GM12878 (cell line): Measurements from ENCODE around the gene NECAB3. TPM values are rescaled to one million over a fixed set of nuclear protein-coding genes. Genes with fewer than 3 reads are reported as not detected.

Experiments
- ATAC-seq: fragments of 200-7000 bp; cut with Tn5 transposase; 3 replicates; pipeline ENCODE4 v1.9.1; 2020; ENCODE audit warnings: mild to moderate bottlenecking, moderate library complexity
- BruUV-seq: library from RNA; stranded (reverse); fragments of 400-500 nt; replicated peaks from 2 replicates; lab custom pipeline; 2021; lab: Mats Ljungman, UMichigan
- CTCF ChIA-PET: fragments of 300-600 bp; sonication (Branson Sonifier 250); formaldehyde crosslinking; extraction: SDS; loops from one replicate; lab custom pipeline; 2021; ENCODE audit warnings: inconsistent platforms; lab: Yijun Ruan, JAX
- POLR2A ChIA-PET: fragments of 350-600 bp; formaldehyde crosslinking; extraction: SDS; loops from one replicate; lab custom pipeline; 2021; ENCODE audit warnings: inconsistent platforms; lab: Charles Lee
- RAD21 ChIA-PET: fragments of 300-600 bp; sonication (Branson Sonifier 250); formaldehyde crosslinking; loops from one replicate; lab custom pipeline; 2023; ENCODE audit warnings: antibody characterized with exemption; ENCODE audit not compliant: unreplicated experiment; lab: Charles Lee
- SMC1A ChIA-PET: fragments of 300-600 bp; sonication (Branson Sonifier 250); formaldehyde crosslinking; loops from one replicate; lab custom pipeline; 2023; ENCODE audit not compliant: unreplicated experiment, uncharacterized antibody; lab: Charles Lee
- DNase-seq: peaks from one replicate; pipeline ENCODE4 v3.0.0-alpha.2; 2011; ENCODE audit warnings: low read depth, low spot score
- FAIRE-seq: peaks from 3 replicates; lab custom pipeline; 2011; peaks lifted over from hg19 to GRCh38; lab: Jason Lieb, UNC
- H2AFZ ChIP-seq: 2 replicates; pipeline ENCODE4 v1.6.0; 2011; ENCODE audit warnings: low read depth, low read length, control low read depth; ENCODE audit not compliant: control insufficient read depth
- H3K27ac ChIP-seq: 2 replicates; pipeline ENCODE4 v1.5.1; 2011; ENCODE audit warnings: control low read depth; ENCODE audit not compliant: control insufficient read depth, insufficient read depth
- H3K27me3 ChIP-seq, 2 experiments: replicated peaks in 1 of 2; 2 replicates each; pipeline versions ENCODE4 v1.6.0 to v1.6.1; 2011; ENCODE audit warnings: low read length in 1 of 2; ENCODE audit not compliant: control insufficient read depth in 2 of 2, insufficient read depth in 2 of 2
- H3K36me3 ChIP-seq, 2 experiments: 2 replicates each; pipeline ENCODE4 v1.5.1; 2011; ENCODE audit warnings: low read length in 1 of 2; ENCODE audit not compliant: control insufficient read depth in 2 of 2, insufficient read depth in 2 of 2
- H3K4me1 ChIP-seq: 2 replicates; pipeline ENCODE4 v1.6.1; 2011; ENCODE audit warnings: mild to moderate bottlenecking, low read length, moderate library complexity, mixed read lengths; ENCODE audit not compliant: control insufficient read depth, insufficient read depth
- H3K4me2 ChIP-seq: 2 replicates; pipeline ENCODE4 v1.6.0; 2011; ENCODE audit warnings: control low read depth; ENCODE audit not compliant: control insufficient read depth, insufficient read depth
- H3K4me3 ChIP-seq: fragments of 200-600 bp; sonication (generic); 2 replicates; pipeline ENCODE4 v1.5.1; 2016
- H3K79me2 ChIP-seq: 2 replicates; pipeline ENCODE4 v1.6.0; 2011; ENCODE audit warnings: low read length; ENCODE audit not compliant: control insufficient read depth, insufficient read depth
- H3K9ac ChIP-seq: 2 replicates; pipeline ENCODE4 v1.8.0; 2011; ENCODE audit warnings: low read length, control low read depth, mixed read lengths; ENCODE audit not compliant: control insufficient read depth, insufficient read depth
- H3K9me3 ChIP-seq: replicated peaks from 3 replicates; pipeline ENCODE4 v1.5.1; 2011; ENCODE audit warnings: mild to moderate bottlenecking, low read length; ENCODE audit not compliant: control insufficient read depth, insufficient read depth
- H4K20me1 ChIP-seq: 2 replicates; pipeline ENCODE4 v1.6.0; 2011; ENCODE audit not compliant: control insufficient read depth, insufficient read depth
- BRCA1 ChIP-seq: IDR thresholded peaks from 2 replicates; pipeline ENCODE4 v1.6.1; 2011; ENCODE audit warnings: low read depth, low read length, improper control_type of control experiment
- CHD1 ChIP-seq: IDR thresholded peaks from 2 replicates; pipeline ENCODE4 v1.6.1; 2012; ENCODE audit warnings: low read depth, low read length, improper control_type of control experiment
- E2F4 ChIP-seq: IDR thresholded peaks from 2 replicates; pipeline ENCODE4 v1.6.1; 2012; ENCODE audit warnings: low read depth, low read length, improper control_type of control experiment
- EZH2 ChIP-seq: IDR thresholded peaks from 2 replicates; pipeline ENCODE4 v1.6.1; 2012; ENCODE audit warnings: low read depth, mild to moderate bottlenecking, control low read depth, inconsistent platforms, low read length, borderline replicate concordance; ENCODE audit not compliant: control insufficient read depth
- FOXM1 ChIP-seq: IDR thresholded peaks from 2 replicates; pipeline ENCODE4 v1.6.1; 2012; ENCODE audit warnings: low read depth, mild to moderate bottlenecking, inconsistent platforms, low read length, moderate library complexity
- HDAC2 ChIP-seq: fragments of 200-600 bp; sonication (generic); IDR thresholded peaks from 2 replicates; pipeline ENCODE4 v1.6.1; 2017
- IKZF1 ChIP-seq: fragments of 450-650 bp; conservative IDR thresholded peaks from 2 replicates; pipeline ENCODE4 v1.6.1; 2017; ENCODE audit warnings: antibody characterized with exemption, mild to moderate bottlenecking
- NFXL1 ChIP-seq: fragments of 450-650 bp; IDR thresholded peaks from 2 replicates; pipeline ENCODE4 v1.6.1; 2017; ENCODE audit warnings: antibody characterized with exemption, mild to moderate bottlenecking, borderline replicate concordance
- NKRF ChIP-seq: fragments of 450-650 bp; conservative IDR thresholded peaks from 2 replicates; pipeline ENCODE4 v1.6.1; 2017; ENCODE audit warnings: mild to moderate bottlenecking, moderate library complexity
- RBBP5 ChIP-seq: fragments of 200-600 bp; sonication (generic); conservative IDR thresholded peaks from 2 replicates; pipeline ENCODE4 v1.6.1; 2016
- SP1 ChIP-seq: IDR thresholded peaks from one replicate; pipeline ENCODE4 v1.6.1; 2011; ENCODE audit warnings: low read depth, low read length
- ZNF217 ChIP-seq: fragments of 450-650 bp; IDR thresholded peaks from 2 replicates; pipeline ENCODE4 v1.6.1; 2017; ENCODE audit warnings: antibody characterized with exemption, mild to moderate bottlenecking
- ZNF622 ChIP-seq: fragments of 450-650 bp; IDR thresholded peaks from 2 replicates; pipeline ENCODE4 v1.6.1; 2017; ENCODE audit warnings: mild to moderate bottlenecking, inconsistent platforms
- WGBS: methylation state at CpG from one replicate; pipeline ENCODE4 v1.1.6; 2016; ENCODE audit warnings: low lambda C conversion rate; ENCODE audit not compliant: insufficient replicate concordance, insufficient coverage; ENCODE audit errors: missing lambda C conversion rate; 5-methylcytosine and 5-hydroxymethylcytosine counted together
- in situ Hi-C: fragments of 300-500 bp; cut with MboI; formaldehyde crosslinking; loops from 9 replicates; pipeline ENCODE4 v1.14.3; 2018; ENCODE audit warnings: mixed read lengths
- intact Hi-C: fragments of 100-400 bp; cut with micrococcal nuclease; formaldehyde crosslinking; loops from one replicate; pipeline ENCODE4 v1.14.2; 2022; ENCODE audit not compliant: unreplicated experiment
- polyA plus RNA-seq, 11 experiments: library from polyadenylated mRNA; depleted of rRNA in 4 of 11; unstranded in 6 of 11; stranded (reverse) in 5 of 11; fragments of >200 nt; fragmentation: Nextera tagmentation in 4 of 11; fragmentation: Illumina TruSeq in 1 of 11; extraction: Ambion mirVana in 4 of 11; extraction: Trizol in 1 of 11; gene quantifications; 1 replicate in 1 of 11; 2 replicates in 10 of 11; pipeline versions ENCODE4 v1.2.1 to v1.2.3, GENCODE V29; 2011 to 2016; ENCODE audit warnings: inconsistent platforms in 2 of 11, missing spikeins in 2 of 11, low read depth in 1 of 11
- total RNA-seq, 4 experiments: library from RNA; depleted of rRNA in 3 of 4; stranded (reverse); fragments of >200 nt in 3 of 4; fragmentation: Illumina TruSeq in 1 of 4; extraction: Trizol in 1 of 4; gene quantifications; 2 replicates each; pipeline versions ENCODE4 v1.2.1 to v1.2.3, GENCODE V29; 2013 to 2021
- TF ChIP-seq, protein P1 (sequence below): fragments of 450-650 bp; IDR thresholded peaks from 2 replicates; pipeline ENCODE4 v1.6.1; 2018; ENCODE audit warnings: mild to moderate bottlenecking, low read depth, moderate library complexity; ENCODE audit not compliant: partially characterized antibody
- TF ChIP-seq, protein P2 (sequence below): fragments of 450-650 bp; IDR thresholded peaks from 2 replicates; pipeline ENCODE4 v1.6.1; 2018; ENCODE audit warnings: borderline replicate concordance, mild to moderate bottlenecking; ENCODE audit not compliant: partially characterized antibody
- TF ChIP-seq, protein P3 (sequence below): fragments of 450-650 bp; IDR thresholded peaks from 2 replicates; pipeline ENCODE4 v1.6.1; 2014; ENCODE audit warnings: mild to moderate bottlenecking

Gene NECAB3
- total and polyA plus RNA-seq, 10 of the 15 experiments (the other 5 are each of a cell fraction or from before 2014, with no cell fraction given), result 0.21 to 17.0 (median 7.2) TPM

DNA sequence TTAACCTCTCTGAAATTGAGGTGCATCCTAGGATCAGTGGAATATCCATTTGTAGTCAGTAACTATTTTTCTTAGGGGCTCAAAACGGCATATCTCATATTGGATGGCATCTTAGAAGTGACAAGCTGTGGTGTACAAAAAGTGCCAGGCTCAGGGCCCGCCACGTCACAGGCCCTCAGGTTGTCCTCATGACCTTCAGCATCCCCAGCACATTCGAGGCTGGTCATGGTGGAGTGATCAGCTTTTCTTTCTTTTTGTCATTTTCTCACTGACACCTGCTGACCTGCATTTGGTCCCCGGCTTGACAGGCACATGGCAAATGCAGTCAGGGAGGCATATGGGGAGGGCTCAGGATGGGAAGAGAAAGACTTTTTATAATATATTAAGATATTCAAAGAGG, 19.1 kb upstream of the NECAB3 start:
- H4K20me1 ChIP-seq, result no peaks in the 10 kb centered on the region
- CTCF ChIA-PET, result interaction anchor here (0.6 kb wide), 1 partner anchor 11 kb away, joined by 4 read pairs; no protein-coding TSS in a partner anchor
- H3K4me2 ChIP-seq, result no peak overlapping the region
- intact Hi-C loops (no loop called here), in situ Hi-C loops (no loop called here)
- WGBS, result 63% methylated on average over 5 of the region's 5 CpGs
- no peak for ATAC-seq
- H2AFZ ChIP-seq, result no peak overlapping the region
- SMC1A ChIA-PET, result interaction anchor here (1.1 kb wide), 1 partner anchor 10 kb away, joined by 3 read pairs; no protein-coding TSS in a partner anchor
- POLR2A ChIA-PET, result no interaction called here
- FAIRE-seq, result no peak
- no peak overlapping the region for H3K4me3 ChIP-seq
- RAD21 ChIA-PET, result no interaction called here
- no peaks in the 10 kb centered on the region for H3K79me2 ChIP-seq
- H3K36me3 ChIP-seq, result no peaks in the 10 kb centered on the region
- H3K9me3 ChIP-seq, result no peaks in the 10 kb centered on the region
- no peak overlapping the region for H3K27ac ChIP-seq
- DNase-seq, result no peak
- H3K4me1 ChIP-seq, result peaks cover 2% of the 10 kb centered on the region
- BruUV-seq, result no TSS peak
- H3K27me3 ChIP-seq, result no peaks in the 10 kb centered on the region
- H3K9ac ChIP-seq, result no peak overlapping the region
- no peak for TF ChIP-seq NKRF
- no peak for TF ChIP-seq E2F4
- TF ChIP-seq ZNF622, result no peak
- no peak for TF ChIP-seq ZNF217
- no peak for TF ChIP-seq NFXL1
- no peak for TF ChIP-seq SP1
- no peak for TF ChIP-seq CHD1
- TF ChIP-seq EZH2, result no peak
- TF ChIP-seq, protein P1, sequence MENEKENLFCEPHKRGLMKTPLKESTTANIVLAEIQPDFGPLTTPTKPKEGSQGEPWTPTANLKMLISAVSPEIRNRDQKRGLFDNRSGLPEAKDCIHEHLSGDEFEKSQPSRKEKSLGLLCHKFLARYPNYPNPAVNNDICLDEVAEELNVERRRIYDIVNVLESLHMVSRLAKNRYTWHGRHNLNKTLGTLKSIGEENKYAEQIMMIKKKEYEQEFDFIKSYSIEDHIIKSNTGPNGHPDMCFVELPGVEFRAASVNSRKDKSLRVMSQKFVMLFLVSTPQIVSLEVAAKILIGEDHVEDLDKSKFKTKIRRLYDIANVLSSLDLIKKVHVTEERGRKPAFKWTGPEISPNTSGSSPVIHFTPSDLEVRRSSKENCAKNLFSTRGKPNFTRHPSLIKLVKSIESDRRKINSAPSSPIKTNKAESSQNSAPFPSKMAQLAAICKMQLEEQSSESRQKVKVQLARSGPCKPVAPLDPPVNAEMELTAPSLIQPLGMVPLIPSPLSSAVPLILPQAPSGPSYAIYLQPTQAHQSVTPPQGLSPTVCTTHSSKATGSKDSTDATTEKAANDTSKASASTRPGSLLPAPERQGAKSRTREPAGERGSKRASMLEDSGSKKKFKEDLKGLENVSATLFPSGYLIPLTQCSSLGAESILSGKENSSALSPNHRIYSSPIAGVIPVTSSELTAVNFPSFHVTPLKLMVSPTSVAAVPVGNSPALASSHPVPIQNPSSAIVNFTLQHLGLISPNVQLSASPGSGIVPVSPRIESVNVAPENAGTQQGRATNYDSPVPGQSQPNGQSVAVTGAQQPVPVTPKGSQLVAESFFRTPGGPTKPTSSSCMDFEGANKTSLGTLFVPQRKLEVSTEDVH, result no peak
- no peak for TF ChIP-seq BRCA1
- TF ChIP-seq, protein P2, sequence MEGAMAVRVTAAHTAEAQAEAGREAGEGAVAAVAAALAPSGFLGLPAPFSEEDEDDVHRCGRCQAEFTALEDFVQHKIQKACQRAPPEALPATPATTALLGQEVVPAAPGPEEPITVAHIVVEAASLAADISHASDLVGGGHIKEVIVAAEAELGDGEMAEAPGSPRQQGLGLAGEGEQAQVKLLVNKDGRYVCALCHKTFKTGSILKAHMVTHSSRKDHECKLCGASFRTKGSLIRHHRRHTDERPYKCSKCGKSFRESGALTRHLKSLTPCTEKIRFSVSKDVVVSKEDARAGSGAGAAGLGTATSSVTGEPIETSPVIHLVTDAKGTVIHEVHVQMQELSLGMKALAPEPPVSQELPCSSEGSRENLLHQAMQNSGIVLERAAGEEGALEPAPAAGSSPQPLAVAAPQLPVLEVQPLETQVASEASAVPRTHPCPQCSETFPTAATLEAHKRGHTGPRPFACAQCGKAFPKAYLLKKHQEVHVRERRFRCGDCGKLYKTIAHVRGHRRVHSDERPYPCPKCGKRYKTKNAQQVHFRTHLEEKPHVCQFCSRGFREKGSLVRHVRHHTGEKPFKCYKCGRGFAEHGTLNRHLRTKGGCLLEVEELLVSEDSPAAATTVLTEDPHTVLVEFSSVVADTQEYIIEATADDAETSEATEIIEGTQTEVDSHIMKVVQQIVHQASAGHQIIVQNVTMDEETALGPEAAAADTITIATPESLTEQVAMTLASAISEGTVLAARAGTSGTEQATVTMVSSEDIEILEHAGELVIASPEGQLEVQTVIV, result no peak
- no peak for TF ChIP-seq RBBP5
- TF ChIP-seq FOXM1, result no peak
- no peak for TF ChIP-seq IKZF1
- TF ChIP-seq, protein P3, sequence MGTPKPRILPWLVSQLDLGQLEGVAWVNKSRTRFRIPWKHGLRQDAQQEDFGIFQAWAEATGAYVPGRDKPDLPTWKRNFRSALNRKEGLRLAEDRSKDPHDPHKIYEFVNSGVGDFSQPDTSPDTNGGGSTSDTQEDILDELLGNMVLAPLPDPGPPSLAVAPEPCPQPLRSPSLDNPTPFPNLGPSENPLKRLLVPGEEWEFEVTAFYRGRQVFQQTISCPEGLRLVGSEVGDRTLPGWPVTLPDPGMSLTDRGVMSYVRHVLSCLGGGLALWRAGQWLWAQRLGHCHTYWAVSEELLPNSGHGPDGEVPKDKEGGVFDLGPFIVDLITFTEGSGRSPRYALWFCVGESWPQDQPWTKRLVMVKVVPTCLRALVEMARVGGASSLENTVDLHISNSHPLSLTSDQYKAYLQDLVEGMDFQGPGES, result no peak
- no peak for TF ChIP-seq HDAC2
